Measurements from ENCODE around the gene SLC26A4. TPM values are rescaled to one million over a fixed set of nuclear protein-coding genes. Genes with fewer than 3 reads are reported as not detected.

Gene SLC26A4
- total RNA-seq, 1 experiment from 2014 or later = not detected

DNA sequence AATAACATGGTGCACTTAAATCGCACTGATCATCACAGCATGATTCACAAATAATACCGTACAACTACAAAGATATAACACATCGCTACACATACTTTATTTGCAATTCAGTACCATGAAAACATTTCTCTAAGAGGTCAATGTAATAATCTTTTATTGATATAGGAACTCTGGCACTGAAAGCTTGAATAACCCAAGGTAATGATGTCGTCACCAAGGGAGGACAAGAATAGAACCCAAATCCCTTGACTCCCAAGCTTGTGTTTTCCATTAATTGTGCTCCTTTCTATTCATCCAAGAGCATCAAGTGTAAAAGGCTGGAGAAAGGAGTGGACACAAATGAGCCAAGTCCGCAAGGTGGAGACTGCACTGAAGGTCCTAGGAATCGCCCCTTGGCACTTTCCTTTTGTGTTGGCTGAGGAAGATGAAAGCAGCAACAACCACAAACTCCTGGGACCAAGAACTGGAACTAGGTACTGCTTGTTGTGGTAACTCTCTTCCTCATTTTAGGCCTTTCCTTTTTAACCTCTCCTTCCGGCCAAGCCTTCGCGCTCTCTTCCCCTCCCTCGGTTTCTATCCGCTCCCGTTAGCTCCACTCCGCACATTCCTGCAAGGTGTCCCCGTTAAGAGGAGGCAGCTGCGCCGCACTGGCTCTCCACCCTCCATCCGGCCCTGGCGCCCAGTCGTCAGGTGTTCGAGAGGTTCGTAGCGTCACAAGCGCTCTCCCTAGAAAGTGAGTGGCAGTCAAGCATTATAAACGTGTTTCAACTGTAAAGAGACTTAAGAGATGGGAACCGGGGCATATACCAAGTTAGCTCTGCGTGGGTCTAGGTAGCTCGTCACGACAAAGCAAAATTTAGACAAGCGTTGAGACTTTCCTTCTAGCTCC, 82.3 kb downstream of the SLC26A4 start:
- peaks cover 34% of the 10 kb centered on the region for H4K20me1 ChIP-seq (ENCODE audit: low read length)
- TSS peak; percentile 76 for BruUV-seq (replicated peaks)
- H3K4me3 ChIP-seq (ENCODE audit: low read length) = peak overlapping the region; percentile 98
- no peaks in the 10 kb centered on the region; the same call in 1 of the 2 replicates for H3K36me3 ChIP-seq (ENCODE audit: low read depth, low read length)
- ChIA-PET CTCF (interaction anchor here (0.5 to 2.9 kb wide), 11 partner anchors 38 to 434 kb away, joined by 3 to 77 read pairs (median 4); no protein-coding TSS in a partner anchor), POLR2A (ENCODE audit: unreplicated experiment) (interaction anchor here (0.5 to 1.1 kb wide), 5 partner anchors 17 to 574 kb away, joined by 3 to 7 read pairs (median 6); partner anchors contain the start of gene HBP1)
- H3K9me3 ChIP-seq (ENCODE audit: low read length) = no peaks in the 10 kb centered on the region
- peak overlapping the region; percentile 99 for H2AFZ ChIP-seq (ENCODE audit: low read length)
- peak overlapping the region; percentile 99 for H3K4me2 ChIP-seq (ENCODE audit: low read length)
- H3K9ac ChIP-seq (ENCODE audit: low read length) = peak overlapping the region; percentile 94
- peaks cover 26% of the 10 kb centered on the region for H3K4me1 ChIP-seq (ENCODE audit: insufficient read depth, low read length)
- ATAC-seq (peak; percentile 48), DNase-seq (no peak)
- TF ChIP-seq, protein P1, sequence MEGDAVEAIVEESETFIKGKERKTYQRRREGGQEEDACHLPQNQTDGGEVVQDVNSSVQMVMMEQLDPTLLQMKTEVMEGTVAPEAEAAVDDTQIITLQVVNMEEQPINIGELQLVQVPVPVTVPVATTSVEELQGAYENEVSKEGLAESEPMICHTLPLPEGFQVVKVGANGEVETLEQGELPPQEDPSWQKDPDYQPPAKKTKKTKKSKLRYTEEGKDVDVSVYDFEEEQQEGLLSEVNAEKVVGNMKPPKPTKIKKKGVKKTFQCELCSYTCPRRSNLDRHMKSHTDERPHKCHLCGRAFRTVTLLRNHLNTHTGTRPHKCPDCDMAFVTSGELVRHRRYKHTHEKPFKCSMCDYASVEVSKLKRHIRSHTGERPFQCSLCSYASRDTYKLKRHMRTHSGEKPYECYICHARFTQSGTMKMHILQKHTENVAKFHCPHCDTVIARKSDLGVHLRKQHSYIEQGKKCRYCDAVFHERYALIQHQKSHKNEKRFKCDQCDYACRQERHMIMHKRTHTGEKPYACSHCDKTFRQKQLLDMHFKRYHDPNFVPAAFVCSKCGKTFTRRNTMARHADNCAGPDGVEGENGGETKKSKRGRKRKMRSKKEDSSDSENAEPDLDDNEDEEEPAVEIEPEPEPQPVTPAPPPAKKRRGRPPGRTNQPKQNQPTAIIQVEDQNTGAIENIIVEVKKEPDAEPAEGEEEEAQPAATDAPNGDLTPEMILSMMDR (conservative IDR thresholded peaks at IDR 0.05; ENCODE audit: low read depth, low read length) = no peak
- intact Hi-C loops (cut with micrococcal nuclease) = loop anchor here (1.0 to 10.0 kb wide), 4 partner anchors 124 to 262 kb away; partner anchors contain the start of gene LAMB1
- peak overlapping the region; percentile 94 for H3K27ac ChIP-seq (ENCODE audit: low read length)
- H3K9me2 ChIP-seq (replicated peaks; ENCODE audit: low read length) = no peaks in the 10 kb centered on the region
- H3K79me2 ChIP-seq (ENCODE audit: low read length) = peaks cover 40% of the 10 kb centered on the region
- no peaks in the 10 kb centered on the region for H3F3A ChIP-seq (ENCODE audit: low read length, unreplicated experiment)
- no peaks in the 10 kb centered on the region for H3K27me3 ChIP-seq (ENCODE audit: low read length)

DNA sequence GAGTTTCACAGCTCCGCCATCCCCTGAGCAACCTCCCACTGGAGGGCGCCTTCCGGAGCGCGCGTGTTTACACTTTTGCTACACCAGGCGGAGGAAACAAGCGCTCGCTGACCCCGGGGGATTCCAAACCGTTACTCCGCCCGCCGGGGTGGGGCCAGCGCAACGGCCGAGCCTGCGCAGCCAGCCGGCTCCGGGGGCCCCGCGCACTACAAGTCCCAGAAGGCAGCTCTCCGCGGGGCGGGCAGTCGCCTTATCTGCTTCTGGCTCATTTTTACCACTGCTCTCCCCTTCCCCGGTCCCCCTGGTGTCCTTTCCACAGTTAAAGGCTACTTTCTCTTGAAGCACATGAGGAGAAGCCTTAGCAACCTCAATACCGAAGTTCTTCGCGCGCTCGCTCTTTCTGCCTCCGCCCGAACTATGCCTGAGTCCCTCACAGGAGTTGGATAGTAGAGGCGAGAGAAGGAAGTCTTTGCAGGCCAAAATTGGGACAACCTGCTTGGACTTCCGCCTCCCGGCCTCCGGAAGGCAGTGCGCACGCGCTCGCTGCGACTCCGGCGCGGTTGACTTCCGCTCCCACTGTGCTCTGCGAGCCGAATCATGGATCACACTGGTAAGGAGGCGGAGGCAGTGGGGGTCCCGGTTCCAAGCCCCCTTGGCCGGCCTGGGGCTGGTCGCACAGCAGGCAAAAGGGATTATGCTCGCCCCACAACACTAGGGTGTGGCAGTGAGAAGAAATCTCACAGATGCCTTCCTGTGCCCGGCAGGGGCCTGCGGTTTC, 83.1 kb downstream of the SLC26A4 start, which contains the start of gene CBLL1:
TSS of gene CBLL1 (plus strand) at position 576 of the 778 bp plus-strand sequence. CDS start at position 598, 22 bp downstream.
- H3K9me3 ChIP-seq (ENCODE audit: low read length) = no peaks in the 10 kb centered on the region
- ATAC-seq = peak; percentile 93
- POLR2A ChIA-PET (ENCODE audit: unreplicated experiment) = interaction anchor here (0.5 to 1.1 kb wide), 7 partner anchors 18 to 782 kb away, joined by 3 to 7 read pairs (median 4); partner anchors contain the start of genes HBP1 and PNPLA8
- peak within 1 kb of the TSS; percentile 94 for H3K9ac ChIP-seq (ENCODE audit: low read length)
- peak; percentile 91 for DNase-seq
- CTCF ChIA-PET = interaction anchor here (0.5 to 2.9 kb wide), 12 partner anchors 39 to 574 kb away, joined by 3 to 77 read pairs (median 4); no protein-coding TSS in a partner anchor
- TF ChIP-seq, protein P1 (conservative IDR thresholded peaks at IDR 0.05; ENCODE audit: low read depth, low read length) = peak; percentile 76
- TF ChIP-seq EZH2 (IDR thresholded peaks at IDR 0.05; ENCODE audit: low read length, unreplicated experiment) (no peak), EZH2phosphoT487 (IDR thresholded peaks at IDR 0.05; ENCODE audit: borderline replicate concordance, low read length) (no peak)
- peak within 1 kb of the TSS; percentile 98 for H3K4me3 ChIP-seq (ENCODE audit: low read length)
- intact Hi-C loops (cut with micrococcal nuclease) = loop anchor here (1.0 to 10.0 kb wide), 5 partner anchors 123 to 403 kb away; partner anchors contain the start of gene LAMB1
- peaks cover 26% of the 10 kb centered on the region for H3K4me1 ChIP-seq (ENCODE audit: insufficient read depth, low read length)
- no peaks in the 10 kb centered on the region for H3K27me3 ChIP-seq (ENCODE audit: low read length)
- no peaks in the 10 kb centered on the region for H3K9me2 ChIP-seq (replicated peaks; ENCODE audit: low read length)
- H3F3A ChIP-seq (ENCODE audit: low read length, unreplicated experiment) = no peaks in the 10 kb centered on the region
- peak within 1 kb of the TSS; percentile 94 for H3K27ac ChIP-seq (ENCODE audit: low read length)
- H4K20me1 ChIP-seq (ENCODE audit: low read length) = peaks cover 42% of the 10 kb centered on the region
- peak within 1 kb of the TSS; percentile 99 for H2AFZ ChIP-seq (ENCODE audit: low read length)
- H3K36me3 ChIP-seq (ENCODE audit: low read depth, low read length) = peaks cover 1% of the 10 kb centered on the region; the same call in 1 of the 2 replicates
- peaks cover 48% of the 10 kb centered on the region for H3K79me2 ChIP-seq (ENCODE audit: low read length)
- H3K4me2 ChIP-seq (ENCODE audit: low read length) = peak within 1 kb of the TSS; percentile 99
- no TSS peak for BruUV-seq (replicated peaks)
